Measurements from ENCODE around the gene RBM38. TPM values are rescaled to one million over a fixed set of nuclear protein-coding genes. Genes with fewer than 3 reads are reported as not detected.
A peak's percentile ranks its signal among the peaks of the same experiment; 100 is the strongest.
"Not testable (repeated sequence)": the region's sequence is repeated elsewhere in the genome, so short reads cannot be mapped to it uniquely, and the experiment has no call there.

Gene RBM38
- total RNA-seq, 1 experiment from 2014 or later, result 39.2 TPM

GRCh38 chr20:57342829-57343228 lies 48.4 kb upstream of the RBM38 start:
- H3K27ac Mint-ChIP-seq (ENCODE audit: unreplicated experiment), result no peak overlapping the region
- Histone ChIP-seq H3K9me3 (no peaks in the 10 kb centered on the region), H3K27me3 (replicated peaks; ENCODE audit: control insufficient read depth, insufficient read depth, low read length) (no peaks in the 10 kb centered on the region), H3K4me3 (ENCODE audit: low read depth, low read length) (no peak overlapping the region), H3K4me1 (no peaks in the 10 kb centered on the region), H3K36me3 (ENCODE audit: control insufficient read depth, insufficient read depth, low read length) (no peaks in the 10 kb centered on the region)
- TF ChIP-seq CTCF (IDR thresholded peaks at IDR 0.05; ENCODE audit: insufficient read depth in 1 of 2, low read depth in 1 of 2, low read length in 1 of 2, severe bottlenecking in 1 of 2, unreplicated experiment in 1 of 2), result no peak
- H3K4me1 Mint-ChIP-seq (ENCODE audit: low read depth, unreplicated experiment), result no peaks in the 10 kb centered on the region
- intact Hi-C loops (cut with micrococcal nuclease; ENCODE audit: unreplicated experiment), result no loop called here
- BruUV-seq (replicated peaks), result no TSS peak
- no peaks in the 10 kb centered on the region for H3K27me3 Mint-ChIP-seq (ENCODE audit: insufficient read depth, unreplicated experiment)
- POLR2A ChIA-PET, result no interaction called here
- DNase-seq, result no peak
- H3K36me3 Mint-ChIP-seq (ENCODE audit: insufficient read depth, unreplicated experiment), result no peaks in the 10 kb centered on the region
- no peak overlapping the region for H3K4me3 Mint-ChIP-seq (ENCODE audit: unreplicated experiment)
- CTCF ChIA-PET, result interaction anchor here (1.5 kb wide), 1 partner anchor 11 kb away, joined by 3 read pairs; no protein-coding TSS in a partner anchor
- no peaks in the 10 kb centered on the region for H3K9me3 Mint-ChIP-seq (ENCODE audit: unreplicated experiment)

- intact Hi-C loops (cut with micrococcal nuclease; ENCODE audit: unreplicated experiment), result loop anchor here (1.0 kb wide), 1 partner anchor 257 kb away; no protein-coding TSS in a partner anchor
- H3K36me3 ChIP-seq (ENCODE audit: control insufficient read depth, insufficient read depth, low read length), result no peaks in the 10 kb centered on the region
- H3K4me3 Mint-ChIP-seq (ENCODE audit: unreplicated experiment), result no peak overlapping the region
- TF ChIP-seq CTCF (IDR thresholded peaks at IDR 0.05; ENCODE audit: insufficient read depth in 1 of 2, low read depth in 1 of 2, low read length in 1 of 2, severe bottlenecking in 1 of 2, unreplicated experiment in 1 of 2), result peak; percentile 90 to 97
- no peak overlapping the region for H3K4me3 ChIP-seq (ENCODE audit: low read depth, low read length)
- ChIA-PET POLR2A (no interaction called here), CTCF (interaction anchor here (0.6 to 3.4 kb wide), 12 partner anchors 10 to 259 kb away, joined by 3 to 25 read pairs (median 5); no protein-coding TSS in a partner anchor)
- peak; percentile 85 to 90 for DNase-seq
- H3K36me3 Mint-ChIP-seq (ENCODE audit: insufficient read depth, unreplicated experiment), result peaks cover 17% of the 10 kb centered on the region
- H3K27ac Mint-ChIP-seq (ENCODE audit: unreplicated experiment), result no peak overlapping the region
- H3K4me1 ChIP-seq, result no peaks in the 10 kb centered on the region
- H3K9me3 Mint-ChIP-seq (ENCODE audit: unreplicated experiment), result no peaks in the 10 kb centered on the region
- H3K27me3 Mint-ChIP-seq (ENCODE audit: insufficient read depth, unreplicated experiment), result no peaks in the 10 kb centered on the region
- H3K9me3 ChIP-seq, result no peaks in the 10 kb centered on the region
- no TSS peak for BruUV-seq (replicated peaks)
- H3K27me3 ChIP-seq (replicated peaks; ENCODE audit: control insufficient read depth, insufficient read depth, low read length), result no peaks in the 10 kb centered on the region
- H3K4me1 Mint-ChIP-seq (ENCODE audit: low read depth, unreplicated experiment), result no peaks in the 10 kb centered on the region
Measured at GRCh38 chr20:57346477-57346876, 44.7 kb upstream of the RBM38 start.

GRCh38 chr20:57347393-57347792 lies 43.8 kb upstream of the RBM38 start:
- no peaks in the 10 kb centered on the region for H3K36me3 ChIP-seq (ENCODE audit: control insufficient read depth, insufficient read depth, low read length)
- Mint-ChIP-seq H3K4me1 (ENCODE audit: low read depth, unreplicated experiment) (peaks cover 9% of the 10 kb centered on the region), H3K36me3 (ENCODE audit: insufficient read depth, unreplicated experiment) (peaks cover 26% of the 10 kb centered on the region), H3K9me3 (ENCODE audit: unreplicated experiment) (no peaks in the 10 kb centered on the region), H3K27ac (ENCODE audit: unreplicated experiment) (no peak overlapping the region), H3K4me3 (ENCODE audit: unreplicated experiment) (no peak overlapping the region), H3K27me3 (ENCODE audit: insufficient read depth, unreplicated experiment) (no peaks in the 10 kb centered on the region)
- no peaks in the 10 kb centered on the region for H3K27me3 ChIP-seq (replicated peaks; ENCODE audit: control insufficient read depth, insufficient read depth, low read length)
- H3K9me3 ChIP-seq, result no peaks in the 10 kb centered on the region
- ChIA-PET CTCF (interaction anchor here (0.9 to 3.4 kb wide), 5 partner anchors 15 to 374 kb away, joined by 3 to 18 read pairs (median 9); no protein-coding TSS in a partner anchor), POLR2A (no interaction called here)
- H3K4me3 ChIP-seq (ENCODE audit: low read depth, low read length), result no peak overlapping the region
- intact Hi-C loops (cut with micrococcal nuclease; ENCODE audit: unreplicated experiment), result no loop called here
- DNase-seq, result no peak
- no peak for TF ChIP-seq CTCF (IDR thresholded peaks at IDR 0.05; ENCODE audit: insufficient read depth in 1 of 2, low read depth in 1 of 2, low read length in 1 of 2, severe bottlenecking in 1 of 2, unreplicated experiment in 1 of 2)
- peaks cover 6% of the 10 kb centered on the region for H3K4me1 ChIP-seq
- no TSS peak for BruUV-seq (replicated peaks)

- H3K9me3 ChIP-seq; intact Hi-C loops (cut with micrococcal nuclease; ENCODE audit: unreplicated experiment); H3K4me3 Mint-ChIP-seq (ENCODE audit: unreplicated experiment); DNase-seq; H3K27me3 Mint-ChIP-seq (ENCODE audit: insufficient read depth, unreplicated experiment); H3K4me3 ChIP-seq (ENCODE audit: low read depth, low read length); H3K27ac Mint-ChIP-seq (ENCODE audit: unreplicated experiment); H3K36me3 ChIP-seq (ENCODE audit: control insufficient read depth, insufficient read depth, low read length); H3K27me3 ChIP-seq (replicated peaks; ENCODE audit: control insufficient read depth, insufficient read depth, low read length); BruUV-seq (replicated peaks); H3K4me1 ChIP-seq; H3K9me3 Mint-ChIP-seq (ENCODE audit: unreplicated experiment): not testable (repeated sequence)
- Mint-ChIP-seq H3K36me3 (ENCODE audit: insufficient read depth, unreplicated experiment) (peaks cover 34% of the 10 kb centered on the region), H3K4me1 (ENCODE audit: low read depth, unreplicated experiment) (peaks cover 18% of the 10 kb centered on the region)
- ChIA-PET CTCF (interaction anchor here (0.6 to 2.9 kb wide), 9 partner anchors 11 to 375 kb away, joined by 3 to 15 read pairs (median 6); no protein-coding TSS in a partner anchor), POLR2A (interaction anchor here (0.9 kb wide), 1 partner anchor 43 kb away, joined by 4 read pairs; the partner anchor contains the start of gene RBM38)
Measured at GRCh38 chr20:57348200-57348921, 42.8 kb upstream of the RBM38 start.

All from Caco-2 (cell line).